ENCODE results near the gene SLC35A4.

Gene SLC35A4

GRCh38 chr5:140611020-140611521 is 46.4 kb downstream of the SLC35A4 start:
- no peak for DNase-seq (ENCODE audit: extremely low spot score)
- ChIA-PET POLR2A (no interaction called here), CTCF (interaction anchor here (0.8 to 1.3 kb wide), 3 partner anchors 9 to 76 kb away, joined by 3 to 4 read pairs (median 3); no protein-coding TSS in a partner anchor)
- no peak for TF ChIP-seq CTCF (IDR thresholded peaks at IDR 0.05; ENCODE audit: control extremely low read depth, extremely low read depth, low read depth, missing control alignments)

Measured in GM10248 (cell line).